Measurements from ENCODE around the gene MED25.

MED25 gene

GRCh38 chr19:49779731-49780555 is 38.1 kb upstream of the MED25 start:
- DNase-seq (ENCODE audit: insufficient read length, low spot score), result no peak
- peak; percentile 84 for TF ChIP-seq SPI1 (IDR thresholded peaks at IDR 0.05; ENCODE audit: low read depth, low read length)
- TF ChIP-seq POU2F2 (IDR thresholded peaks at IDR 0.05; ENCODE audit: low read depth, low read length), result no peak
- no peak for TF ChIP-seq POLR2AphosphoS5 (IDR thresholded peaks at IDR 0.05; ENCODE audit: low read depth, low read length)
- TF ChIP-seq PAX5 (IDR thresholded peaks at IDR 0.05; ENCODE audit: insufficient read depth, low read length, severe bottlenecking), result no peak
- TF ChIP-seq POLR2A (IDR thresholded peaks at IDR 0.05; ENCODE audit: low read depth, low read length), result no peak
- no peak for TF ChIP-seq TAF1 (IDR thresholded peaks at IDR 0.05; ENCODE audit: low read depth, low read length)
- FAIRE-seq, result no peak

- DNase-seq (ENCODE audit: insufficient read length, low spot score) (no peak), FAIRE-seq (no peak)
- TF ChIP-seq POLR2AphosphoS5 (IDR thresholded peaks at IDR 0.05; ENCODE audit: low read depth, low read length) (no peak), PAX5 (IDR thresholded peaks at IDR 0.05; ENCODE audit: insufficient read depth, low read length, severe bottlenecking) (no peak), TAF1 (IDR thresholded peaks at IDR 0.05; ENCODE audit: low read depth, low read length) (no peak), POU2F2 (IDR thresholded peaks at IDR 0.05; ENCODE audit: low read depth, low read length) (no peak), SPI1 (IDR thresholded peaks at IDR 0.05; ENCODE audit: low read depth, low read length) (no peak), POLR2A (IDR thresholded peaks at IDR 0.05; ENCODE audit: low read depth, low read length) (no peak)
Measured at GRCh38 chr19:49780861-49781260, 37.2 kb upstream of the MED25 start.

- TF ChIP-seq POLR2AphosphoS5 (IDR thresholded peaks at IDR 0.05; ENCODE audit: low read depth, low read length), result no peak
- TF ChIP-seq TAF1 (IDR thresholded peaks at IDR 0.05; ENCODE audit: low read depth, low read length), result no peak
- no peak for TF ChIP-seq SPI1 (IDR thresholded peaks at IDR 0.05; ENCODE audit: low read depth, low read length)
- no peak for TF ChIP-seq POLR2A (IDR thresholded peaks at IDR 0.05; ENCODE audit: low read depth, low read length)
- TF ChIP-seq PAX5 (IDR thresholded peaks at IDR 0.05; ENCODE audit: insufficient read depth, low read length, severe bottlenecking), result no peak
- TF ChIP-seq POU2F2 (IDR thresholded peaks at IDR 0.05; ENCODE audit: low read depth, low read length), result no peak
- DNase-seq (ENCODE audit: insufficient read length, low spot score), result no peak
- FAIRE-seq, result no peak
Measured at GRCh38 chr19:49781394-49781793, 36.7 kb upstream of the MED25 start.

GRCh38 chr19:49782515-49782914 is 35.6 kb upstream of the MED25 start:
- TF ChIP-seq POLR2A (IDR thresholded peaks at IDR 0.05; ENCODE audit: low read depth, low read length) (no peak), SPI1 (IDR thresholded peaks at IDR 0.05; ENCODE audit: low read depth, low read length) (no peak), PAX5 (IDR thresholded peaks at IDR 0.05; ENCODE audit: insufficient read depth, low read length, severe bottlenecking) (no peak), POU2F2 (IDR thresholded peaks at IDR 0.05; ENCODE audit: low read depth, low read length) (no peak), TAF1 (IDR thresholded peaks at IDR 0.05; ENCODE audit: low read depth, low read length) (no peak), POLR2AphosphoS5 (IDR thresholded peaks at IDR 0.05; ENCODE audit: low read depth, low read length) (no peak)
- DNase-seq (ENCODE audit: insufficient read length, low spot score) (no peak), FAIRE-seq (no peak)

- TF ChIP-seq SPI1 (IDR thresholded peaks at IDR 0.05; ENCODE audit: low read depth, low read length) (no peak), TAF1 (IDR thresholded peaks at IDR 0.05; ENCODE audit: low read depth, low read length) (no peak), POLR2A (IDR thresholded peaks at IDR 0.05; ENCODE audit: low read depth, low read length) (no peak), POLR2AphosphoS5 (IDR thresholded peaks at IDR 0.05; ENCODE audit: low read depth, low read length) (no peak), POU2F2 (IDR thresholded peaks at IDR 0.05; ENCODE audit: low read depth, low read length) (no peak), PAX5 (IDR thresholded peaks at IDR 0.05; ENCODE audit: insufficient read depth, low read length, severe bottlenecking) (no peak)
- no peak for FAIRE-seq
- no peak for DNase-seq (ENCODE audit: insufficient read length, low spot score)
Measured at GRCh38 chr19:49786376-49786820, 31.7 kb upstream of the MED25 start.

GRCh38 chr19:49787746-49788145 is 30.3 kb upstream of the MED25 start:
- no peak for FAIRE-seq

GRCh38 chr19:49788857-49789256 is 29.2 kb upstream of the MED25 start:
- no peak for DNase-seq (ENCODE audit: insufficient read length, low spot score)
- no peak for FAIRE-seq
- no peak for TF ChIP-seq PAX5 (IDR thresholded peaks at IDR 0.05; ENCODE audit: insufficient read depth, low read length, severe bottlenecking)
- no peak for TF ChIP-seq TAF1 (IDR thresholded peaks at IDR 0.05; ENCODE audit: low read depth, low read length)
- no peak for TF ChIP-seq POU2F2 (IDR thresholded peaks at IDR 0.05; ENCODE audit: low read depth, low read length)
- TF ChIP-seq SPI1 (IDR thresholded peaks at IDR 0.05; ENCODE audit: low read depth, low read length), result no peak
- TF ChIP-seq POLR2A (IDR thresholded peaks at IDR 0.05; ENCODE audit: low read depth, low read length), result no peak
- TF ChIP-seq POLR2AphosphoS5 (IDR thresholded peaks at IDR 0.05; ENCODE audit: low read depth, low read length), result no peak

More at GRCh38 chr19:49787746-49788145, 30.3 kb upstream of the MED25 start:
- TF ChIP-seq POLR2A (IDR thresholded peaks at IDR 0.05; ENCODE audit: low read depth, low read length), result no peak
- no peak for TF ChIP-seq POU2F2 (IDR thresholded peaks at IDR 0.05; ENCODE audit: low read depth, low read length)
- TF ChIP-seq TAF1 (IDR thresholded peaks at IDR 0.05; ENCODE audit: low read depth, low read length), result no peak
- TF ChIP-seq SPI1 (IDR thresholded peaks at IDR 0.05; ENCODE audit: low read depth, low read length), result no peak
- no peak for TF ChIP-seq POLR2AphosphoS5 (IDR thresholded peaks at IDR 0.05; ENCODE audit: low read depth, low read length)
- no peak for TF ChIP-seq PAX5 (IDR thresholded peaks at IDR 0.05; ENCODE audit: insufficient read depth, low read length, severe bottlenecking)
- no peak for DNase-seq (ENCODE audit: insufficient read length, low spot score)

- no peak for FAIRE-seq
- DNase-seq (ENCODE audit: insufficient read length, low spot score), result no peak
- TF ChIP-seq TAF1 (IDR thresholded peaks at IDR 0.05; ENCODE audit: low read depth, low read length), result no peak
- TF ChIP-seq PAX5 (IDR thresholded peaks at IDR 0.05; ENCODE audit: insufficient read depth, low read length, severe bottlenecking), result no peak
- TF ChIP-seq POU2F2 (IDR thresholded peaks at IDR 0.05; ENCODE audit: low read depth, low read length), result no peak
- no peak for TF ChIP-seq POLR2AphosphoS5 (IDR thresholded peaks at IDR 0.05; ENCODE audit: low read depth, low read length)
- TF ChIP-seq SPI1 (IDR thresholded peaks at IDR 0.05; ENCODE audit: low read depth, low read length), result no peak
- no peak for TF ChIP-seq POLR2A (IDR thresholded peaks at IDR 0.05; ENCODE audit: low read depth, low read length)
Measured at GRCh38 chr19:49790866-49791265, 27.2 kb upstream of the MED25 start.

GRCh38 chr19:49791776-49792445 is 26.2 kb upstream of the MED25 start:
- TF ChIP-seq POLR2A (IDR thresholded peaks at IDR 0.05; ENCODE audit: low read depth, low read length), result no peak
- TF ChIP-seq SPI1 (IDR thresholded peaks at IDR 0.05; ENCODE audit: low read depth, low read length), result no peak
- no peak for TF ChIP-seq TAF1 (IDR thresholded peaks at IDR 0.05; ENCODE audit: low read depth, low read length)
- FAIRE-seq (no peak), DNase-seq (ENCODE audit: insufficient read length, low spot score) (no peak)
